GM12872 (cell line): ENCODE measurements around the gene TIAM2.
A peak's percentile ranks its signal among the peaks of the same experiment; 100 is the strongest.

Source experiments
- CTCF ChIP-seq: IDR thresholded peaks from 3 replicates; pipeline ENCODE4 v1.5.1; 2011; ENCODE audit warnings: low read depth, mild to moderate bottlenecking, low read length, moderate library complexity; ENCODE audit not compliant: insufficient read depth

The TIAM2 gene

GRCh38 chr6:155267411-155267810, 272.3 kb downstream of the TIAM2 start:
- TF ChIP-seq CTCF = no peak

- peak; percentile 57 for TF ChIP-seq CTCF
Measured at GRCh38 chr6:155268088-155268867, 273.2 kb downstream of the TIAM2 start.

DNA sequence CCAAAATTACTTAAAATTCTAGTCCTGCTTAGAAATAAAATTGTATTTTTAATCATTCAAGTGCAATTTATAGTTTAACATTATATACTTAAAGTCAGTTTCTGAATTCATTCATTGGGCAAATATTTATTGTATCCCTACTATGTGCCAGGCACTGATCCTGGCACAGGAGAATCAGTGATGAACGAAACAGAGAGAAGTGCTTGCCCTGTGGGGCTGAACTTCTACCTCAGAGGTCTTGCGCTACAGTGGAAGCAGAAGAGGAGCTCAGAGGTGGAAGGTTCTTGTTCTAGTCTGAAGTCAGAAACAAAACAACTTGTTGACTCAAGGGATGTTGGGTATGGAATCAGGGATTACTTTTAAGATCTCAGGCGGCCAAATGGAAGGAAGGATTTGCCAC, 274.6 kb downstream of the TIAM2 start:
- TF ChIP-seq CTCF = no peak

- TF ChIP-seq CTCF = no peak
Measured at GRCh38 chr6:155270561-155271091, 275.5 kb downstream of the TIAM2 start.

DNA sequence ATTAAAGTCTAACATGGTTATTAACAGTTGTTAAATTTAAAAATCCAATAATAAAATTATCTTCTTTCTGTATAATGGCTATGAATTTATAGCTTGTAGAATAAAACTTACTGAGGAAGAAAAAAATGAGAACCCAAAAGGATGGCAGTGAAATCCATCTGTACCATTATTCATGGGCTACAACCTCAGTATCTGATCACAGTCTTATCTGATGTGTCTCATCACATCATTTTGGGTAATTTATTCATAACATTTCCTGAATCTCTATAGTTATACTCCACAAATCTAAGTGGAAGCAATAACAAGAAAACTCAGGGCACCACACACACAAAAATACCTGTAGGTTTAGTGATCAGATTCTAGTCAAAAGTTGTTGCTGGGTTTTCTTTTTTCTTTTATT, 276.0 kb downstream of the TIAM2 start:
- TF ChIP-seq CTCF = no peak

- TF ChIP-seq CTCF = no peak
Measured at GRCh38 chr6:155272353-155273232, 277.5 kb downstream of the TIAM2 start.

DNA sequence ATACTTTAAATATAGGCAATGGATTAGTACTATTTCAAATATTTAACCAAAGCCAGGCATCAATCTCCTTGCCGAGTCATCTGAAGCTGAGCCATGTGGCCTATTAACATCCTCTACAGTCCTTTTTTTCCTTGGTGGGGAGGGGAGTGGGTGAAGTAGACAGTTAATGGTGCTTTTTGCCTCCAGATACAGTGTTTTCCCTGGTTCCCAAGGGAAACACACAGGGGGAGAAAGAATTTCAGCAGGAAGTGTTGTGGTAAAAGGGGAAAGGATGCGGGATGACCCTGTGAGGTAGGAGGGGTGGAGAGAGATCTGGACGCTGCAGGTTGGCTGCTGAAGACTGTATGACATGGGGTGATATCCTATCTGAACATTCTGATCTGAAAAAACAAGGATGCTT, 278.3 kb downstream of the TIAM2 start:
- TF ChIP-seq CTCF = no peak
